H9 (cell line): Measurements from ENCODE around the gene FOXB1. TPM values are rescaled to one million over a fixed set of nuclear protein-coding genes. Genes with fewer than 3 reads are reported as not detected.

Source experiments
- DNase-seq: peaks from one replicate; pipeline ENCODE4 v3.0.0-alpha.2; 2017
- H2AFZ ChIP-seq: one replicate; pipeline ENCODE4 v1.6.1; 2013; ENCODE audit warnings: mild to moderate bottlenecking, low read length, control low read depth, moderate library complexity
- H2AK5ac ChIP-seq: 2 replicates; pipeline ENCODE4 v1.6.1; 2013; ENCODE audit warnings: low read length, control low read depth, mixed read lengths; ENCODE audit not compliant: insufficient read length
- H2BK120ac ChIP-seq: one replicate; pipeline ENCODE4 v1.6.1; 2013; ENCODE audit warnings: low read depth, mild to moderate bottlenecking, low read length, control low read depth, inconsistent platforms; ENCODE audit not compliant: poor library complexity, severe bottlenecking
- H2BK12ac ChIP-seq: 2 replicates; pipeline ENCODE4 v1.6.1; 2013; ENCODE audit warnings: low read length, control low read depth, mixed read lengths, low read depth; ENCODE audit not compliant: insufficient read length
- H2BK15ac ChIP-seq: 2 replicates; pipeline ENCODE4 v1.6.1; 2013; ENCODE audit warnings: low read depth, low read length, control low read depth
- H2BK20ac ChIP-seq: one replicate; pipeline ENCODE4 v1.6.1; 2013; ENCODE audit warnings: low read depth, mild to moderate bottlenecking, low read length, control low read depth, inconsistent platforms; ENCODE audit not compliant: poor library complexity, severe bottlenecking
- H2BK5ac ChIP-seq: 2 replicates; pipeline ENCODE4 v1.6.1; 2013; ENCODE audit warnings: low read length, control low read depth, mixed read lengths; ENCODE audit not compliant: insufficient read length
- H3K14ac ChIP-seq: 2 replicates; pipeline ENCODE4 v1.6.1; 2013; ENCODE audit warnings: low read length, control low read depth; ENCODE audit not compliant: insufficient read depth
- H3K18ac ChIP-seq: 2 replicates; pipeline ENCODE4 v1.6.1; 2013; ENCODE audit warnings: low read depth, mild to moderate bottlenecking, mixed read lengths, low read length, control low read depth; ENCODE audit not compliant: insufficient read length
- H3K23ac ChIP-seq: 2 replicates; pipeline ENCODE4 v1.6.1; 2013; ENCODE audit warnings: low read length, control low read depth, mixed read lengths, low read depth; ENCODE audit not compliant: insufficient read length
- H3K23me2 ChIP-seq: 2 replicates; pipeline ENCODE4 v1.6.1; 2013; ENCODE audit warnings: low read depth, mild to moderate bottlenecking, mixed read lengths, low read length, control low read depth; ENCODE audit not compliant: insufficient read length, poor library complexity, severe bottlenecking
- H3K27ac ChIP-seq: 2 replicates; pipeline ENCODE4 v1.5.1; 2013; ENCODE audit warnings: low read length, control low read depth, mixed read lengths, low read depth; ENCODE audit not compliant: insufficient read length
- H3K27me3 ChIP-seq: 2 replicates; pipeline ENCODE4 v1.6.1; 2013; ENCODE audit warnings: low read length, control low read depth, inconsistent platforms; ENCODE audit not compliant: insufficient read depth
- H3K4ac ChIP-seq: 2 replicates; pipeline ENCODE4 v1.6.1; 2013; ENCODE audit warnings: low read depth, mild to moderate bottlenecking, control low read depth, inconsistent platforms, low read length, moderate library complexity
- H3K4me1 ChIP-seq: 2 replicates; pipeline ENCODE4 v1.6.1; 2013; ENCODE audit warnings: low read length, control low read depth, inconsistent platforms; ENCODE audit not compliant: insufficient read depth
- H3K4me2 ChIP-seq: 2 replicates; pipeline ENCODE4 v1.6.1; 2013; ENCODE audit warnings: low read length, control low read depth, mixed read lengths; ENCODE audit not compliant: insufficient read length, insufficient read depth
- H3K56ac ChIP-seq: 2 replicates; pipeline ENCODE4 v1.6.1; 2013; ENCODE audit warnings: low read depth, mild to moderate bottlenecking, mixed read lengths, low read length, control low read depth; ENCODE audit not compliant: insufficient read length
- H3K79me1 ChIP-seq: 2 replicates; pipeline ENCODE4 v1.6.1; 2013; ENCODE audit warnings: low read depth, mild to moderate bottlenecking, moderate library complexity, low read length, control low read depth, inconsistent platforms; ENCODE audit not compliant: insufficient read depth, poor library complexity, severe bottlenecking
- H3K79me2 ChIP-seq: 2 replicates; pipeline ENCODE4 v1.6.1; 2013; ENCODE audit warnings: low read length, control low read depth, inconsistent platforms; ENCODE audit not compliant: insufficient read depth
- H3K9ac ChIP-seq: 2 replicates; pipeline ENCODE4 v1.6.1; 2013; ENCODE audit warnings: low read length, control low read depth, mixed read lengths; ENCODE audit not compliant: insufficient read length; ENCODE audit errors: extremely low read depth
- H3K9me3 ChIP-seq: one replicate; pipeline ENCODE4 v1.6.1; 2013; ENCODE audit warnings: low read depth, low read length, inconsistent platforms; ENCODE audit not compliant: control insufficient read depth
- H3T11ph ChIP-seq: one replicate; pipeline ENCODE4 v1.6.1; 2013; ENCODE audit warnings: mild to moderate bottlenecking, low read length, control low read depth, inconsistent platforms
- H4K20me1 ChIP-seq: one replicate; pipeline ENCODE4 v1.6.1; 2013; ENCODE audit not compliant: control insufficient read depth, insufficient read length, insufficient read depth
- H4K5ac ChIP-seq: 2 replicates; pipeline ENCODE4 v1.6.1; 2013; ENCODE audit warnings: low read depth, mild to moderate bottlenecking, mixed read lengths, low read length, control low read depth; ENCODE audit not compliant: insufficient read length
- H4K8ac ChIP-seq: replicated peaks from 2 replicates; pipeline ENCODE4 v1.6.1; 2013; ENCODE audit warnings: low read length, control low read depth, mixed read lengths, low read depth; ENCODE audit not compliant: insufficient read length
- H4K91ac ChIP-seq: 2 replicates; pipeline ENCODE4 v1.6.1; 2013; ENCODE audit warnings: low read depth, mild to moderate bottlenecking, moderate library complexity, mixed read lengths, low read length, control low read depth; ENCODE audit not compliant: insufficient read length
- H3K27ac Mint-ChIP-seq, 3 experiments: 2 replicates in 2 of 3; 3 replicates in 1 of 3; pipeline ENCODE4 v1.8.0; 2020 to 2021; ENCODE audit warnings: mixed read lengths in 3 of 3, mild to moderate bottlenecking in 1 of 3, moderate library complexity in 1 of 3
- H3K27me3 Mint-ChIP-seq: 2 replicates; pipeline ENCODE4 v1.8.0; 2021; ENCODE audit warnings: low read depth, mild to moderate bottlenecking, moderate library complexity, mixed read lengths
- H3K36me3 Mint-ChIP-seq, 3 experiments: 2 replicates in 2 of 3; 3 replicates in 1 of 3; pipeline ENCODE4 v1.8.0; 2020 to 2021; ENCODE audit warnings: low read depth in 3 of 3, mixed read lengths in 3 of 3; ENCODE audit not compliant: insufficient read depth in 1 of 3
- H3K4me1 Mint-ChIP-seq, 2 experiments: 2 replicates each; pipeline ENCODE4 v1.8.0; 2020; ENCODE audit warnings: mixed read lengths in 2 of 2
- H3K4me3 Mint-ChIP-seq, 2 experiments: 2 replicates in 1 of 2; 3 replicates in 1 of 2; pipeline ENCODE4 v1.8.0; 2020 to 2021; ENCODE audit warnings: mild to moderate bottlenecking in 2 of 2, mixed read lengths in 2 of 2, moderate library complexity in 1 of 2
- H3K9me3 Mint-ChIP-seq, 2 experiments: 2 replicates in 1 of 2; 3 replicates in 1 of 2; pipeline ENCODE4 v1.8.0; 2020; ENCODE audit warnings: mild to moderate bottlenecking in 2 of 2, mixed read lengths in 2 of 2, moderate library complexity in 1 of 2
- WGBS: extraction: QIAGEN DNeasy Blood & Tissue Kit; methylation state at CpG from one replicate; pipeline ENCODE4 v1.1.7; 2013; ENCODE audit warnings: missing lambda C conversion rate, low lambda C conversion rate, mixed read lengths; ENCODE audit not compliant: insufficient read length; ENCODE audit errors: extremely low coverage; 5-methylcytosine and 5-hydroxymethylcytosine counted together
- total RNA-seq: library from RNA; stranded (reverse); gene quantifications from 2 replicates; pipeline ENCODE4 v1.2.1, GENCODE V29; 2021
- TF ChIP-seq, protein P1 (sequence below): fragments of 200-600 bp; sonication (generic); conservative IDR thresholded peaks from 3 replicates; pipeline ENCODE4 v1.8.0; 2021; ENCODE audit warnings: antibody characterized with exemption, mild to moderate bottlenecking

Gene FOXB1
- total RNA-seq, 1 experiment from 2014 or later, result 3.5 TPM

DNA sequence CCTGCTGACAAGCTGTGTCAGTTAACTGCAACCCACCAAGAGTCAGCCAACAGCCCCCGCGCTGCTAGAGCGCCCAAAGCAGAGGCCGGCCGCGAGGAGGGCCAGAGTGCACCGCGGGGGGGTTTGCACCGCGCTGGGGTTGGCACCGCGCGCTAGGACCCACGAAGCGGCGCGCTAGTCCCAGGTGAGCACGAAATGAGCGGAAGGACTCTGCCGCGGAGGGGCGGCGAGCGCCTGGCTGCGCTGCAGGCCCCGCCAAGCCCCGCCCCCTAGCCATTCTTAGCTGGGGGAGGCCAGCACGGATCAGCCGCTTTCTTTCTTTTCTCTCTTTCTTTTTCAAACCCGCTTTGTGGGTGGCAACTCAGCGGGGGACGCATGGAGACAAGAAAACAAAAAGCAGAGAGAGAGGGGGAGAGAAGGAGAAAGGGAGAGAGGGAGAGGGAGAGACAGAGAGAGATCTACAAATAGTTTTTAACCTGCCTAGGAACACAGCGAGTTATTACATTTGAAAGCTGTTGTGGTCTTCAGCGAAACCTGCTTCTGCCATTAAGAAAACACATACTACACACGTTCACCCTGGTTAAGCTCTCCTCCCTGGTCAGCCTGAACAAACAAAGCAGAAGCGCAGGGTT, 6.9 kb upstream of the FOXB1 start:
- Histone ChIP-seq H3T11ph (no peak overlapping the region), H3K14ac (no peak overlapping the region), H3K9me3 (no peaks in the 10 kb centered on the region), H3K56ac (no peak overlapping the region), H3K18ac (peak overlapping the region; percentile 60), H3K4ac (no peak overlapping the region), H4K20me1 (no peaks in the 10 kb centered on the region), H2AFZ (no peak overlapping the region), H3K79me1 (no peaks in the 10 kb centered on the region), H2AK5ac (no peak overlapping the region), H4K91ac (no peak overlapping the region), H3K4me1 (peaks cover 9% of the 10 kb centered on the region), H3K79me2 (no peaks in the 10 kb centered on the region), H3K23me2 (peaks cover 66% of the 10 kb centered on the region), H3K4me2 (peak overlapping the region; percentile 96), H2BK15ac (no peak overlapping the region), H3K27ac (peak overlapping the region; percentile 32), H4K5ac (no peak overlapping the region), H2BK20ac (no peak overlapping the region), H2BK5ac (no peak overlapping the region), H2BK12ac (peak overlapping the region; percentile 26), H3K27me3 (peaks cover 23% of the 10 kb centered on the region), H3K9ac (peak overlapping the region; percentile 61), H4K8ac (no peak overlapping the region), H3K23ac (no peak overlapping the region), H2BK120ac (no peak overlapping the region)
- TF ChIP-seq, protein P1, sequence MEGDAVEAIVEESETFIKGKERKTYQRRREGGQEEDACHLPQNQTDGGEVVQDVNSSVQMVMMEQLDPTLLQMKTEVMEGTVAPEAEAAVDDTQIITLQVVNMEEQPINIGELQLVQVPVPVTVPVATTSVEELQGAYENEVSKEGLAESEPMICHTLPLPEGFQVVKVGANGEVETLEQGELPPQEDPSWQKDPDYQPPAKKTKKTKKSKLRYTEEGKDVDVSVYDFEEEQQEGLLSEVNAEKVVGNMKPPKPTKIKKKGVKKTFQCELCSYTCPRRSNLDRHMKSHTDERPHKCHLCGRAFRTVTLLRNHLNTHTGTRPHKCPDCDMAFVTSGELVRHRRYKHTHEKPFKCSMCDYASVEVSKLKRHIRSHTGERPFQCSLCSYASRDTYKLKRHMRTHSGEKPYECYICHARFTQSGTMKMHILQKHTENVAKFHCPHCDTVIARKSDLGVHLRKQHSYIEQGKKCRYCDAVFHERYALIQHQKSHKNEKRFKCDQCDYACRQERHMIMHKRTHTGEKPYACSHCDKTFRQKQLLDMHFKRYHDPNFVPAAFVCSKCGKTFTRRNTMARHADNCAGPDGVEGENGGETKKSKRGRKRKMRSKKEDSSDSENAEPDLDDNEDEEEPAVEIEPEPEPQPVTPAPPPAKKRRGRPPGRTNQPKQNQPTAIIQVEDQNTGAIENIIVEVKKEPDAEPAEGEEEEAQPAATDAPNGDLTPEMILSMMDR, result no peak
- Mint-ChIP-seq H3K27ac (peak overlapping the region; percentile 61 to 98 (median 92)), H3K4me3 (peak overlapping the region; percentile 67 to 95), H3K36me3 (no peaks in the 10 kb centered on the region), H3K9me3 (no peaks in the 10 kb centered on the region), H3K4me1 (peaks cover 80 to 85% of the 10 kb centered on the region in 2 experiments), H3K27me3 (peaks cover 79% of the 10 kb centered on the region)
- peak; percentile 92 for DNase-seq
- no CpG with 5 or more reads among the region's 36 CpGs for WGBS
